C4-2B (cell line): ENCODE data around the gene ETS1.

Source experiments
- H3K27ac ChIP-seq: fragments of 450-650 bp; 2 replicates; pipeline ENCODE4 v1.5.1; 2017
- ZFX ChIP-seq: fragments of 450-650 bp; IDR thresholded peaks from 2 replicates; pipeline ENCODE4 v1.6.1; 2017
- TF ChIP-seq, protein P1 (sequence below): fragments of 450-650 bp; conservative IDR thresholded peaks from 2 replicates; pipeline ENCODE4 v1.5.1; 2017; ENCODE audit warnings: mild to moderate bottlenecking

The ETS1 gene

DNA sequence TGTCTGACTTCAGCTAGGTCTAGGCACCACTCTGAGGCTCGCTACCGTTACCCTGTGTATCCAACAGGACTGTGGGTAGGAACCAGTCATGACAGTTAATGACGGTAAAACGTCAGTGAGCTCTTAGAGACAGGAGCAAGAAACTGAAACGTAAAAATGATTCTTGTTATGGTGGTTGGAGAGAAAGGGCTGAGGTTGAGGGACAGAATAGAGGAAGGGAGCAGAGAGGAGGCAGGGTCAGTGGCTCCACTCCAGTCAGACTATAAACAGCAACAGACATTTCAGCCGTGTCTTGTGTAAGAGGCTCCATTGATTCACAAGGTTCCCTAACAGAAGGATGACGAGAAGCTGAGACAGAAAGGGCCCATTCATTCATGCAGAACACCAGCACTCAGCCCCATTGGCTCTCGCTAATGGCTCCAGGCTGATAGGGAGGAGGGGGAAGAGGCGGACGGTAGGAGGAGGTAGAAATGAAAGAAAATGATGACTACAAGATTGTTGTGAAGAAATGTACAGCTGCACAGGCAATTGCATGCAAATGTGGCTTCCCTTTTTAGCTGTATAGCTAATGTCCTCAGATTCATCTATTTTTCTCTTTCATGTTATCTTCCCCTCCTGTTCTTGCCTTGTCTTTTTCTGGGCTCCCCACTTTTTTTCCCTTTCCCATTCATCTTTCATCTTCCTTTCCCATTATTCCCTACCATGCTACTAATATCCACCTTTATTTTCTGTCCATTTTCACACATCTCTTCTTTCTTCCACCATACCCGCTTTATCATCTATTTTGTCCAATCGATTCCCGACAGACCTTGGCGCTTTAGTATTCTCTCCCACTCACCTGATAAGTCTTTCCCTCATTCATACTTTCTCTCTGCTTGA lies 34.3 kb downstream of the ETS1 start:
- H3K27ac ChIP-seq: no peak overlapping the region
- TF ChIP-seq, protein P1, sequence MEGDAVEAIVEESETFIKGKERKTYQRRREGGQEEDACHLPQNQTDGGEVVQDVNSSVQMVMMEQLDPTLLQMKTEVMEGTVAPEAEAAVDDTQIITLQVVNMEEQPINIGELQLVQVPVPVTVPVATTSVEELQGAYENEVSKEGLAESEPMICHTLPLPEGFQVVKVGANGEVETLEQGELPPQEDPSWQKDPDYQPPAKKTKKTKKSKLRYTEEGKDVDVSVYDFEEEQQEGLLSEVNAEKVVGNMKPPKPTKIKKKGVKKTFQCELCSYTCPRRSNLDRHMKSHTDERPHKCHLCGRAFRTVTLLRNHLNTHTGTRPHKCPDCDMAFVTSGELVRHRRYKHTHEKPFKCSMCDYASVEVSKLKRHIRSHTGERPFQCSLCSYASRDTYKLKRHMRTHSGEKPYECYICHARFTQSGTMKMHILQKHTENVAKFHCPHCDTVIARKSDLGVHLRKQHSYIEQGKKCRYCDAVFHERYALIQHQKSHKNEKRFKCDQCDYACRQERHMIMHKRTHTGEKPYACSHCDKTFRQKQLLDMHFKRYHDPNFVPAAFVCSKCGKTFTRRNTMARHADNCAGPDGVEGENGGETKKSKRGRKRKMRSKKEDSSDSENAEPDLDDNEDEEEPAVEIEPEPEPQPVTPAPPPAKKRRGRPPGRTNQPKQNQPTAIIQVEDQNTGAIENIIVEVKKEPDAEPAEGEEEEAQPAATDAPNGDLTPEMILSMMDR: no peak
- TF ChIP-seq ZFX: no peak

DNA sequence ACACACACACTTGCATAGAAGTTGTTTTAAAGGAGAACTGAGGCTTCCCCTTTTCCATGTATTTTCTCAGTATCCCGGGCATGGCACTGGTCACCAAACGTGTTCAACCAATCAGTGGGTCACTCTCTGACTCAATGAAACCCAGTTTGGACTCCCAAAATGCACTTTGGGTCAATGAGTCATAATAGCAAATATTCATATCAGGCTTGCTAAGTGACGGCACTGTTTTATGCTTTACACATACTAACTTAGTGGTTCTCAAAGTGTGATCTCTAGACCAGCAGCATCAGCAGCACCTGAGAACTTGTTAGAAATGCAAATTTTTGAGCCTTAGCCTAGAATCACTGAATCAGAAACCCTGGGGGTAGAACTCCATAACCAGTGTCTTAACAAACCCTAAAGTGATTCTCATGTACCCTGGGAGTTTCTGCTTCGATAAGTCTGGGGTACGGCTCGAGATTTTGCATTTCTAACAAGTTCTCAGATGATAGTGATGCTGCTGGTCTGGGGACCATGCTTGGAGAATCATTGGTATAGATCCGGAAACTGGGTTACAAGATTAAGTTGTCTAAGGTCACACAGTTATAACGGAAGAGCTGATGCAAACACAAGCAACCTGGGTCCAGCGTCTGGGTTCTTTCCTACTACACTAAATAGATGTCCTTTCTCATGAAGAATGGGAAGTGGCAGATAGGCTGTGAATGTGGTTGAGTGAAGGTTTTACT lies 35.6 kb downstream of the ETS1 start:
- no peak overlapping the region for H3K27ac ChIP-seq
- TF ChIP-seq ZFX: no peak
- TF ChIP-seq, protein P1: no peak

- no peak overlapping the region for H3K27ac ChIP-seq
- no peak for TF ChIP-seq ZFX
- TF ChIP-seq, protein P1: no peak
These were observed 36.3 kb downstream of the ETS1 start for GRCh38 chr11:128551058-128551457.

DNA sequence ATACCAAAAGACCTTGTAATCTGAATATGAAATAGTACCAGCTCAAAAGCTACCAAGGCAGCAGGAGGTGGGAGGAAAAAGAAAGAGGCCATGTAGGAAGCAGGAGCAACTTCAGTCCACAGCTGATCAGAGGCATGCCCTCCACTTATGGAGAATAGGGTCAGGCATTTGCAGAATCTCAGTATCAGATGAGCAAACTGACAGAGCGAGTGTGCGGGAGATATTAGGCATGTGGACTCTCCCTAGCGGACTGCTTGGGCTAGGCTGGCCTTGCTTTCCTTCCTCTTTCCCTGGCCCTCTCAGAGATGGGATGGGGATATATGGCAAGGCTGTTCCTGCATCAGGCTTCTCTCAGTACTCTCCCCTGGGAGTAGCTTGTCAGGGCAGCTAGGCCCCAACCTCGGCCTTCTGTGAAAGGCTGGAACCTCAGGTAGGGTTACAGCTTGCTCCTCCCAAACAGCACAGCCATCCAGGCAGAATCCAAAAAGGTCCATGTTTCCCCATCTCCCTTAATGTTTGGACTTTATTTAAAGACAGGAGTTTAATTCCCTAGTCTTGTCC lies 37.0 kb downstream of the ETS1 start:
- no peak for TF ChIP-seq ZFX
- TF ChIP-seq, protein P1: no peak
- H3K27ac ChIP-seq: no peak overlapping the region

- no peak overlapping the region for H3K27ac ChIP-seq
- TF ChIP-seq, protein P1: no peak
- TF ChIP-seq ZFX: no peak
These were observed 38.0 kb downstream of the ETS1 start for GRCh38 chr11:128549256-128549944.

GRCh38 chr11:128548649-128549255 lies 38.6 kb downstream of the ETS1 start:
- TF ChIP-seq ZFX: no peak
- TF ChIP-seq, protein P1: no peak
- H3K27ac ChIP-seq: no peak overlapping the region
